Measurements from ENCODE around the gene SWAP70. TPM values are rescaled to one million over a fixed set of nuclear protein-coding genes. Genes with fewer than 3 reads are reported as not detected.

Gene SWAP70
- total and polyA plus RNA-seq, 10 of the 15 experiments (the other 5 are each of a cell fraction or from before 2014, with no cell fraction given), result 20.6 to 62.4 (median 41.7) TPM

GRCh38 chr11:9777525-9777924, 113.6 kb downstream of the SWAP70 start:
- FAIRE-seq (no peak), ATAC-seq (no peak), DNase-seq (ENCODE audit: low read depth, low spot score) (no peak)
- Histone ChIP-seq H3K4me3 (no peak overlapping the region), H3K9me3 (replicated peaks; ENCODE audit: control insufficient read depth, insufficient read depth, low read length) (no peaks in the 10 kb centered on the region), H3K79me2 (ENCODE audit: control insufficient read depth, insufficient read depth, low read length) (no peaks in the 10 kb centered on the region), H3K27me3 (replicated peaks in 1 of 2; ENCODE audit: control insufficient read depth in 2 of 2, insufficient read depth in 2 of 2, low read length in 1 of 2) (no peaks in the 10 kb centered on the region), H3K36me3 (ENCODE audit: control insufficient read depth in 2 of 2, insufficient read depth in 2 of 2, low read length in 1 of 2) (no peaks in the 10 kb centered on the region), H3K4me2 (ENCODE audit: control insufficient read depth, insufficient read depth) (no peak overlapping the region), H3K9ac (ENCODE audit: control insufficient read depth, insufficient read depth, low read length) (no peak overlapping the region), H3K4me1 (ENCODE audit: control insufficient read depth, insufficient read depth, low read length) (no peaks in the 10 kb centered on the region), H2AFZ (ENCODE audit: control insufficient read depth, low read depth, low read length) (no peak overlapping the region), H4K20me1 (ENCODE audit: control insufficient read depth, insufficient read depth) (no peaks in the 10 kb centered on the region), H3K27ac (ENCODE audit: control insufficient read depth, insufficient read depth) (no peak overlapping the region)
- WGBS (ENCODE audit: insufficient coverage, insufficient replicate concordance, low lambda C conversion rate, missing lambda C conversion rate), result 59% methylated on average over 5 of the region's 5 CpGs
- no TSS peak for BruUV-seq (replicated peaks)
- in situ Hi-C loops (cut with MboI) (no loop called here), intact Hi-C loops (cut with micrococcal nuclease; ENCODE audit: unreplicated experiment) (no loop called here)
- RAD21 ChIA-PET (ENCODE audit: unreplicated experiment), result no interaction called here
- POLR2A ChIA-PET, result no interaction called here
- SMC1A ChIA-PET (ENCODE audit: uncharacterized antibody, unreplicated experiment), result no interaction called here
- no peak for TF ChIP-seq SIX5 (IDR thresholded peaks at IDR 0.05; ENCODE audit: low read depth, low read length, severe bottlenecking)
- TF ChIP-seq FOXM1 (IDR thresholded peaks at IDR 0.05; ENCODE audit: low read depth, low read length), result no peak
- no peak for TF ChIP-seq NKRF (conservative IDR thresholded peaks at IDR 0.05)
- TF ChIP-seq PAX5 (IDR thresholded peaks at IDR 0.05; ENCODE audit: borderline replicate concordance, low read depth, low read length), result no peak
- CTCF ChIA-PET, result no interaction called here

DNA sequence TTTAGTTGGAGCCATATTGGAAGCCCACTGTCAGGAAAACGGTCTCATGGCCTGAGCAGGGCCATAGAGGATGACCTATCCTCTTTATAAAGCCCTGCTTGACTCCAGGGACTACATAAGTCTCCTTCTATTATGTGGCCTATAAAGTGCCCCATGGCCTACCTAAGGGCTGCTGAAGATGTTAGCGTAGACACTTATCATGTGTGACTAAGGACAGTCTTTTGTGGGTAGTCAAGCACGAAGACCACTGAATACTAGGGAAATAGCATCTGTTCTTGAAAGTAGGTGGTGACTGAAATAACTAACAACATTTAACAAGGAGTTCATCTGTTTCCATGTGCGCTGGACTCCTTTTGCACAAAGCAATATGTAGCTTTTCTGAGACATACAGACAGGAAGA, 117.1 kb downstream of the SWAP70 start:
- intact Hi-C loops (cut with micrococcal nuclease; ENCODE audit: unreplicated experiment), result no loop called here
- no peak for ATAC-seq
- SMC1A ChIA-PET (ENCODE audit: uncharacterized antibody, unreplicated experiment), result no interaction called here
- in situ Hi-C loops (cut with MboI), result no loop called here
- Histone ChIP-seq H3K4me1 (ENCODE audit: control insufficient read depth, insufficient read depth, low read length) (no peaks in the 10 kb centered on the region), H2AFZ (ENCODE audit: control insufficient read depth, low read depth, low read length) (no peak overlapping the region), H4K20me1 (ENCODE audit: control insufficient read depth, insufficient read depth) (no peaks in the 10 kb centered on the region), H3K9me3 (replicated peaks; ENCODE audit: control insufficient read depth, insufficient read depth, low read length) (no peaks in the 10 kb centered on the region), H3K9ac (ENCODE audit: control insufficient read depth, insufficient read depth, low read length) (no peak overlapping the region), H3K4me3 (no peak overlapping the region), H3K79me2 (ENCODE audit: control insufficient read depth, insufficient read depth, low read length) (no peaks in the 10 kb centered on the region), H3K4me2 (ENCODE audit: control insufficient read depth, insufficient read depth) (no peak overlapping the region), H3K27ac (ENCODE audit: control insufficient read depth, insufficient read depth) (no peak overlapping the region), H3K27me3 (replicated peaks in 1 of 2; ENCODE audit: control insufficient read depth in 2 of 2, insufficient read depth in 2 of 2, low read length in 1 of 2) (no peaks in the 10 kb centered on the region), H3K36me3 (ENCODE audit: control insufficient read depth in 2 of 2, insufficient read depth in 2 of 2, low read length in 1 of 2) (no peaks in the 10 kb centered on the region)
- RAD21 ChIA-PET (ENCODE audit: unreplicated experiment), result no interaction called here
- CTCF ChIA-PET, result interaction anchor here (1.0 kb wide), 1 partner anchor 295 kb away, joined by 3 read pairs; no protein-coding TSS in a partner anchor
- POLR2A ChIA-PET, result no interaction called here
- WGBS (ENCODE audit: insufficient coverage, insufficient replicate concordance, low lambda C conversion rate, missing lambda C conversion rate), result 79% methylated on average over 4 of the region's 4 CpGs
- no TSS peak for BruUV-seq (replicated peaks)
- no peak for FAIRE-seq
- DNase-seq (ENCODE audit: low read depth, low spot score), result no peak
- TF ChIP-seq ZNF687 (IDR thresholded peaks at IDR 0.05), result no peak
- TF ChIP-seq SKIL (IDR thresholded peaks at IDR 0.05; ENCODE audit: low read depth, poor library complexity, severe bottlenecking), result no peak
- TF ChIP-seq NFXL1 (IDR thresholded peaks at IDR 0.05; ENCODE audit: borderline replicate concordance), result no peak
- no peak for TF ChIP-seq NR2C1 (IDR thresholded peaks at IDR 0.05)

Measured in GM12878 (cell line).